K562 (cell line): ENCODE measurements around the gene NPFFR1. TPM values are rescaled to one million over a fixed set of nuclear protein-coding genes. Genes with fewer than 3 reads are reported as not detected.

ENCODE experiments used
- ATAC-seq: fragments of 200-7000 bp; cut with Tn5 transposase; 3 replicates; pipeline ENCODE4 v1.9.1; 2020; ENCODE audit warnings: moderate library complexity
- BruUV-seq: library from RNA; stranded (reverse); fragments of 400-500 nt; replicated peaks from 2 replicates; lab custom pipeline; 2021; lab: Mats Ljungman, UMichigan
- CTCF ChIA-PET: fragments of 300-600 bp; formaldehyde crosslinking; extraction: SDS; loops from one replicate; lab custom pipeline; 2021; ENCODE audit warnings: low intra/inter-chr PET ratio; lab: Yijun Ruan, JAX
- POLR2A ChIA-PET: fragments of 300-600, 350-650 bp; sonication (Branson Sonifier 250); formaldehyde crosslinking; extraction: SDS; loops from one replicate; lab custom pipeline; 2021; ENCODE audit warnings: antibody characterized with exemption, inconsistent platforms; lab: Yijun Ruan, JAX
- DNase-seq, 4 experiments: peaks; one replicate each; pipeline versions ENCODE4 v3.0.0 to v3.0.0-alpha.2; 2011 to 2018; ENCODE audit warnings: low spot score in 3 of 4, mixed read lengths in 3 of 4; ENCODE audit errors: extremely low read depth in 1 of 4
- FAIRE-seq: peaks from 2 replicates; lab custom pipeline; 2011; peaks lifted over from hg19 to GRCh38; lab: Jason Lieb, UNC
- H2AFZ ChIP-seq: 2 replicates; pipeline ENCODE4 v1.6.0; 2011; ENCODE audit warnings: low read depth, low read length, control low read depth, inconsistent platforms
- H3K27ac ChIP-seq: fragments of 200-600 bp; 3 replicates; pipeline ENCODE4 v1.8.0; 2011; ENCODE audit warnings: low read depth, mild to moderate bottlenecking, control low read depth, inconsistent platforms, low read length, moderate library complexity, mixed read lengths; ENCODE audit errors: extremely low read depth
- H3K27me3 ChIP-seq, 2 experiments: fragments of 300-600 bp in 1 of 2; 2 replicates in 1 of 2; 3 replicates in 1 of 2; pipeline versions ENCODE4 v1.6.0 to v1.8.0; 2011; ENCODE audit warnings: inconsistent platforms in 2 of 2, low read length in 2 of 2, mild to moderate bottlenecking in 1 of 2, mixed read lengths in 1 of 2, moderate library complexity in 1 of 2; ENCODE audit not compliant: control insufficient read depth in 2 of 2, insufficient read depth in 2 of 2
- H3K36me3 ChIP-seq: fragments of 300-600 bp; 3 replicates; pipeline ENCODE4 v1.8.0; 2011; ENCODE audit warnings: mild to moderate bottlenecking, low read length, inconsistent platforms; ENCODE audit not compliant: control insufficient read depth, insufficient read depth
- H3K4me1 ChIP-seq, 2 experiments: fragments of 200-600 bp in 1 of 2; replicated peaks in 1 of 2; 2 replicates in 1 of 2; 3 replicates in 1 of 2; pipeline versions ENCODE4 v1.5.1 to v1.8.0; 2011; ENCODE audit warnings: inconsistent platforms in 2 of 2, low read length in 2 of 2, mild to moderate bottlenecking in 1 of 2, mixed read lengths in 1 of 2, moderate library complexity in 1 of 2; ENCODE audit not compliant: control insufficient read depth in 2 of 2, insufficient read depth in 2 of 2
- H3K4me2 ChIP-seq: 2 replicates; pipeline ENCODE4 v1.6.1; 2011; ENCODE audit warnings: low read length, control low read depth, inconsistent platforms, mixed read lengths; ENCODE audit not compliant: insufficient read depth
- H3K4me3 ChIP-seq: fragments of 200-600 bp; sonication (generic), shearing (Covaris generic); 2 replicates; pipeline ENCODE4 v1.5.1; 2016; ENCODE audit warnings: control low read depth, inconsistent platforms
- H3K79me2 ChIP-seq: fragments of 200-600 bp; 3 replicates; pipeline ENCODE4 v1.8.0; 2011; ENCODE audit warnings: low read length, inconsistent platforms; ENCODE audit not compliant: control insufficient read depth, insufficient read depth
- H3K9ac ChIP-seq, 2 experiments: 2 replicates each; pipeline versions ENCODE4 v1.6.0 to v1.6.1; 2011; ENCODE audit warnings: low read depth in 2 of 2, low read length in 2 of 2, control low read depth in 1 of 2, inconsistent platforms in 1 of 2, mild to moderate bottlenecking in 1 of 2, mixed read lengths in 1 of 2; ENCODE audit not compliant: insufficient read depth in 1 of 2
- H3K9me1 ChIP-seq: one replicate; pipeline ENCODE4 v1.6.0; 2011; ENCODE audit warnings: inconsistent platforms, mild to moderate bottlenecking, low read length, moderate library complexity; ENCODE audit not compliant: control insufficient read depth, insufficient read depth
- H3K9me3 ChIP-seq: replicated peaks from 2 replicates; pipeline ENCODE4 v1.5.1; 2011; ENCODE audit warnings: low read depth, low read length, inconsistent platforms; ENCODE audit not compliant: control insufficient read depth, insufficient read depth
- H4K20me1 ChIP-seq: replicated peaks from 2 replicates; pipeline ENCODE4 v1.6.1; 2011; ENCODE audit warnings: low read length, inconsistent platforms, mixed read lengths; ENCODE audit not compliant: control insufficient read depth, insufficient read depth
- CBX8 ChIP-seq: fragments of 200-600 bp; sonication (generic); IDR thresholded peaks from 2 replicates; pipeline ENCODE4 v1.6.1; 2012; ENCODE audit warnings: borderline replicate concordance, mixed run types, low read depth, mild to moderate bottlenecking, moderate library complexity, mixed read lengths, low read length, control low read depth, inconsistent platforms; ENCODE audit not compliant: poor library complexity, severe bottlenecking; ENCODE audit errors: extremely low read depth
- EHMT2 ChIP-seq: fragments of 450-650 bp; IDR thresholded peaks from 2 replicates; pipeline ENCODE4 v1.6.1; 2018; ENCODE audit warnings: antibody characterized with exemption
- NFATC3 ChIP-seq: fragments of 450-650 bp; IDR thresholded peaks from 2 replicates; pipeline ENCODE4 v1.6.1; 2017; ENCODE audit warnings: mild to moderate bottlenecking
- RAD21 ChIP-seq, 2 experiments: fragments of 250-450 bp in 1 of 2; fragments of 450-650 bp in 1 of 2; sonication (Bioruptor Pico) in 1 of 2; formaldehyde crosslinking in 1 of 2; IDR thresholded peaks in 1 of 2; conservative IDR thresholded peaks in 1 of 2; 2 replicates each; pipeline versions ENCODE4 v1.4.0 to v1.8.0; 2020 to 2022; ENCODE audit warnings: mild to moderate bottlenecking in 2 of 2, moderate library complexity in 1 of 2
- SMARCA5 ChIP-seq: fragments of 450-650 bp; IDR thresholded peaks from 2 replicates; pipeline ENCODE4 v1.6.1; 2016
- SPI1 ChIP-seq: IDR thresholded peaks from 2 replicates; pipeline ENCODE4 v1.6.1; 2011; ENCODE audit warnings: low read depth, low read length, control low read depth, borderline replicate concordance
- ZBTB49 ChIP-seq: sonication (generic); formaldehyde crosslinking; IDR thresholded peaks from 2 replicates; pipeline ENCODE4 v1.8.0; 2022; ENCODE audit warnings: missing genetic modification reagents, mild to moderate bottlenecking, borderline replicate concordance
- ZNF511 ChIP-seq: sonication (generic); formaldehyde crosslinking; IDR thresholded peaks from 2 replicates; pipeline ENCODE4 v1.8.0; 2022; ENCODE audit warnings: mild to moderate bottlenecking, missing genetic modification reagents
- WGBS: fragments of 100-300 bp; shearing (Covaris generic); methylation state at CpG from one replicate; pipeline ENCODE4 v1.1.6; 2016; ENCODE audit warnings: low coverage, mixed read lengths; ENCODE audit not compliant: insufficient coverage; ENCODE audit errors: missing lambda C conversion rate; 5-methylcytosine and 5-hydroxymethylcytosine counted together
- in situ Hi-C: fragments of 300-500 bp; cut with MboI; formaldehyde crosslinking; loops from 4 replicates; pipeline ENCODE4 v1.15.0; 2018; ENCODE audit warnings: inconsistent platforms, mixed read lengths
- intact Hi-C: fragments of 100-400 bp; cut with micrococcal nuclease; formaldehyde crosslinking; loops from 2 replicates; pipeline ENCODE4 v1.14.2; 2022
- polyA plus RNA-seq, 8 experiments: library from polyadenylated mRNA; depleted of rRNA in 4 of 8; stranded (reverse) in 5 of 8; unstranded in 3 of 8; fragments of >200 nt; fragmentation: Nextera tagmentation in 2 of 8; fragmentation: Illumina TruSeq in 1 of 8; extraction: Ambion mirVana in 2 of 8; extraction: Trizol in 1 of 8; gene quantifications; 2 replicates each; pipeline versions ENCODE4 v1.2.1 to v1.2.3, GENCODE V29; 2011 to 2014; ENCODE audit warnings: inconsistent platforms in 1 of 8, missing spikeins in 1 of 8
- total RNA-seq, 7 experiments: library from RNA; depleted of rRNA in 6 of 7; stranded (reverse); fragments of >200 nt in 6 of 7; fragmentation: Illumina TruSeq in 2 of 7; extraction: Trizol in 2 of 7; gene quantifications; 2 replicates each; pipeline versions ENCODE4 v1.2.1 to v1.2.3, GENCODE V29; 2011 to 2021; ENCODE audit warnings: low replicate concordance in 1 of 7

Gene NPFFR1
- total and polyA plus RNA-seq, 9 of the 15 experiments (the other 6 are each of a cell fraction or from before 2014, with no cell fraction given): under 0.01 TPM; not detected in 8

- TF ChIP-seq ZBTB49 (CRISPR knock-in tag) (no peak), ZNF511 (CRISPR knock-in tag) (no peak), SMARCA5 (no peak), RAD21 (CRISPR knock-in tag; conservative IDR thresholded peaks at IDR 0.05 in 1 of 2, IDR thresholded peaks at IDR 0.05 in 1 of 2) (peak in 1 of 2 experiments; percentile 63; a peak in 2 of 4 replicates)
Measured at GRCh38 chr10:70265032-70265689, 18.6 kb downstream of the NPFFR1 start (continued).

- Histone ChIP-seq H3K27me3 (peaks cover 18 to 48% of the 10 kb centered on the region in 2 experiments), H3K79me2 (no peaks in the 10 kb centered on the region), H3K9me3 (no peaks in the 10 kb centered on the region), H3K9ac (no peak overlapping the region), H3K9me1 (no peaks in the 10 kb centered on the region), H2AFZ (no peak overlapping the region), H3K27ac (no peak overlapping the region), H3K4me3 (no peak overlapping the region), H3K4me1 (peaks cover 0 to 3% of the 10 kb centered on the region in 2 experiments; a peak in 3 of 5 replicates), H4K20me1 (peaks cover 5% of the 10 kb centered on the region; the same call in 1 of the 2 replicates), H3K36me3 (no peaks in the 10 kb centered on the region), H3K4me2 (no peak overlapping the region)
- ATAC-seq (no peak), FAIRE-seq (no peak), DNase-seq (no peak)
- intact Hi-C loops (no loop called here), in situ Hi-C loops (no loop called here)
- 0% methylated on average over 3 of the region's 3 CpGs for WGBS
- ChIA-PET CTCF (no interaction called here), POLR2A (no interaction called here)
- BruUV-seq: no TSS peak
- TF ChIP-seq EHMT2: 0 out of 2 replicates have a peak, but pooled peaks have one; percentile 45
- no peak for TF ChIP-seq NFATC3
- TF ChIP-seq CBX8: no peak
- no peak for TF ChIP-seq SPI1
Measured at GRCh38 chr10:70260734-70261133, 23.1 kb downstream of the NPFFR1 start.
